Measurements from ENCODE around the gene ABCC10.
"Not testable (repeated sequence)": the region's sequence is repeated elsewhere in the genome, so short reads cannot be mapped to it uniquely, and the experiment has no call there.

ABCC10 gene

GRCh38 chr6:43407296-43407695, 20.0 kb upstream of the ABCC10 start:
- no peak for DNase-seq (ENCODE audit: low read depth in 2 of 2, low spot score in 1 of 2)

GRCh38 chr6:43408259-43408658, 19.1 kb upstream of the ABCC10 start:
- no peak for DNase-seq (ENCODE audit: low read depth in 2 of 2, low spot score in 1 of 2)

GRCh38 chr6:43410776-43411175, 16.6 kb upstream of the ABCC10 start:
- DNase-seq (ENCODE audit: low read depth in 2 of 2, low spot score in 1 of 2): not testable (repeated sequence)

- DNase-seq (ENCODE audit: low read depth in 2 of 2, low spot score in 1 of 2): no peak
These were observed 14.8 kb upstream of the ABCC10 start for GRCh38 chr6:43412541-43412940.

GRCh38 chr6:43413002-43413401, 14.3 kb upstream of the ABCC10 start:
- DNase-seq (ENCODE audit: low read depth in 2 of 2, low spot score in 1 of 2): no peak

GRCh38 chr6:43415275-43415674, 12.1 kb upstream of the ABCC10 start:
- not testable (repeated sequence) for DNase-seq (ENCODE audit: low read depth in 2 of 2, low spot score in 1 of 2)

GRCh38 chr6:43416935-43417334, 10.4 kb upstream of the ABCC10 start:
- DNase-seq (ENCODE audit: low read depth in 2 of 2, low spot score in 1 of 2): no peak

GRCh38 chr6:43420012-43420709, 7.2 kb upstream of the ABCC10 start:
- DNase-seq (ENCODE audit: low read depth in 2 of 2, low spot score in 1 of 2): no peak

GRCh38 chr6:43421831-43422230, 5.5 kb upstream of the ABCC10 start:
- DNase-seq (ENCODE audit: low read depth in 2 of 2, low spot score in 1 of 2): no peak

- not testable (repeated sequence) for DNase-seq (ENCODE audit: low read depth in 2 of 2, low spot score in 1 of 2)
These were observed 2.3 kb upstream of the ABCC10 start for GRCh38 chr6:43425083-43425482.

GRCh38 chr6:43426928-43427405, 374 bp upstream of the ABCC10 start:
- DNase-seq (ENCODE audit: low read depth in 2 of 2, low spot score in 1 of 2): no peak

- peak in 1 of 2 donors; percentile 2 for DNase-seq (ENCODE audit: low read depth in 2 of 2, low spot score in 1 of 2)
These were observed 800 bp downstream of the ABCC10 start for GRCh38 chr6:43428112-43428570.

GRCh38 chr6:43428874-43429273, 1.5 kb downstream of the ABCC10 start:
- DNase-seq (ENCODE audit: low read depth in 2 of 2, low spot score in 1 of 2): no peak

GRCh38 chr6:43432009-43432945, 4.9 kb downstream of the ABCC10 start:
- DNase-seq (ENCODE audit: low read depth in 2 of 2, low spot score in 1 of 2): no peak

- DNase-seq (ENCODE audit: low read depth in 2 of 2, low spot score in 1 of 2): no peak
These were observed 5.8 kb downstream of the ABCC10 start for GRCh38 chr6:43433148-43433547.

GRCh38 chr6:43434001-43434840, 6.9 kb downstream of the ABCC10 start:
- DNase-seq (ENCODE audit: low read depth in 2 of 2, low spot score in 1 of 2): no peak

GRCh38 chr6:43434943-43435342, 7.6 kb downstream of the ABCC10 start:
- DNase-seq (ENCODE audit: low read depth in 2 of 2, low spot score in 1 of 2): no peak

GRCh38 chr6:43435682-43436437, 8.5 kb downstream of the ABCC10 start:
- no peak for DNase-seq (ENCODE audit: low read depth in 2 of 2, low spot score in 1 of 2)

- DNase-seq (ENCODE audit: low read depth in 2 of 2, low spot score in 1 of 2): no peak
These were observed 9.4 kb downstream of the ABCC10 start for GRCh38 chr6:43436577-43437282.

GRCh38 chr6:43437700-43438099, 10.4 kb downstream of the ABCC10 start:
- no peak for DNase-seq (ENCODE audit: low read depth in 2 of 2, low spot score in 1 of 2)

Measured in stimulated activated CD8-positive, alpha-beta memory T cell treated with anti-CD3 and anti-CD28 coated beads, Interleukin-4, amount 100 ng/mL, for 1 hour (primary cell).